Gastroesophageal sphincter (tissue), 4 donors: ENCODE measurements around the gene IFT81. TPM values are rescaled to one million over a fixed set of nuclear protein-coding genes. Genes with fewer than 3 reads are reported as not detected.
A peak's percentile ranks its signal among the peaks of the same experiment; 100 is the strongest.
"Not testable (repeated sequence)": the region's sequence is repeated elsewhere in the genome, so short reads cannot be mapped to it uniquely, and the experiment has no call there.

Experiments used
- ATAC-seq: fragments of 150-250 bp; one replicate; pipeline ENCODE4 v1.9.1; 2016; ENCODE audit warnings: mild to moderate bottlenecking, moderate library complexity
- H3K27ac ChIP-seq, 4 donors: fragments of 200-600 bp; sonication (generic) in 3 of 4; 1 replicate in 3 of 4; 2 replicates in 1 of 4; pipeline ENCODE4 v1.5.1; 2016 to 2019
- H3K27me3 ChIP-seq: fragments of 200-600 bp; sonication (generic); one replicate; pipeline ENCODE4 v1.5.1; 2019
- H3K36me3 ChIP-seq, 2 donors: fragments of 200-600 bp; sonication (generic); one replicate each; pipeline ENCODE4 v1.5.1; 2019; ENCODE audit warnings: control low read depth in 1 of 2
- H3K4me1 ChIP-seq, 3 donors: fragments of 200-600 bp; sonication (generic); 1 replicate in 2 of 3; 2 replicates in 1 of 3; pipeline ENCODE4 v1.5.1; 2016 to 2019; ENCODE audit warnings: control low read depth in 2 of 3
- H3K4me3 ChIP-seq, 2 donors: fragments of 200-600 bp; sonication (generic); one replicate each; pipeline ENCODE4 v1.5.1; 2019; ENCODE audit warnings: mild to moderate bottlenecking in 1 of 2, moderate library complexity in 1 of 2
- H3K9me3 ChIP-seq, 3 donors: fragments of 200-600 bp; sonication (generic); one replicate each; pipeline ENCODE4 v1.5.1; 2017 to 2019; ENCODE audit warnings: control low read depth in 2 of 3
- CTCF ChIP-seq, 4 experiments: fragments of 200-600 bp in 2 of 4; fragments of 450-650 bp in 2 of 4; sonication (generic) in 1 of 4; IDR thresholded peaks; one replicate each; pipeline ENCODE4 v1.5.1; 2017 to 2019; ENCODE audit warnings: antibody characterized with exemption in 4 of 4, mild to moderate bottlenecking in 2 of 4, moderate library complexity in 2 of 4
- EP300 ChIP-seq: sonication (generic); formaldehyde crosslinking; IDR thresholded peaks from one replicate; pipeline ENCODE4 v1.6.1; 2017; ENCODE audit warnings: antibody characterized with exemption, mild to moderate bottlenecking
- POLR2A ChIP-seq, 2 donors: fragments of 450-650 bp; IDR thresholded peaks; one replicate each; pipeline ENCODE4 v1.6.1; 2017; ENCODE audit warnings: antibody characterized with exemption in 2 of 2, mild to moderate bottlenecking in 2 of 2, moderate library complexity in 1 of 2
- POLR2AphosphoS5 ChIP-seq: sonication (generic); formaldehyde crosslinking; IDR thresholded peaks from one replicate; pipeline ENCODE4 v1.6.1; 2017; ENCODE audit warnings: antibody characterized with exemption
- WGBS, 2 donors: methylation state at CpG; one replicate each; pipeline ENCODE4 v1.1.5; 2018; ENCODE audit warnings: low coverage in 1 of 2; 5-methylcytosine and 5-hydroxymethylcytosine counted together
- total RNA-seq, 4 donors: library from RNA; depleted of rRNA; stranded (reverse); fragments of >200 nt; gene quantifications; one replicate each; pipeline ENCODE4 v1.1.0, GENCODE V29; 2016

Gene IFT81
- total RNA-seq, 4 donors from 2014 or later = 16.0 to 40.0 (median 20.7) TPM

GRCh38 chr12:110252716-110253115 lies 128.6 kb downstream of the IFT81 start:
- WGBS, 2 donors = 50 to 100% methylated on average over 2 to 8 of the region's 9 CpGs
- Histone ChIP-seq H3K27ac (peak overlapping the region in 3 of 4 donors; percentile 47 to 67 (median 55)), H3K27me3 (no peaks in the 10 kb centered on the region), H3K9me3 (no peaks in the 10 kb centered on the region), H3K36me3 (no peaks in the 10 kb centered on the region), H3K4me1 (peaks cover 0 to 43% (median 6%) of the 10 kb centered on the region in 3 donors), H3K4me3 (no peak overlapping the region)
- no peak for ATAC-seq
- TF ChIP-seq POLR2A (IDR thresholded peaks at IDR 0.05) (no peak), CTCF (IDR thresholded peaks at IDR 0.05) (no peak), POLR2AphosphoS5 (no peak), EP300 (no peak)

DNA sequence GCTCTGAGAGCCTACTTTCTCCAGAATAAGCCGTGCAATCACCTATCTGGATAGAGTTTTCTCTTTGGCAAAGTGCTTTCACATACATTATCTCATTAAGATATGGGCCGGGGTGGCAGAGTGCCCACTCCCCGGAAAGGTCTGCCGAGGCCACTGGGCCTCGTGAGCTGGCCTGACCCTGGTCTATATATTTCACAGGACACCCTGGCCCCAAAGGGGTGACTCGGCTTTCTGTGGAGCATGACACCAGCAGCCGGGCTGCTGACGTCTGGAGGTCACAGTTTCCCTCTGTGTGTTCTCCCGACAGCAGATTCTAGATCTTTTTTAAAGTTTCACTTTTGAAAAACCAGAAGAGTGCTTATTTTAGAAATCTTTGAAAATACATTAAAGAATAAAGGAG lies 129.0 kb downstream of the IFT81 start:
- 11 to 41% methylated on average over 6 to 9 of the region's 9 CpGs for WGBS, 2 donors
- TF ChIP-seq EP300 (peak; percentile 50), POLR2AphosphoS5 (no peak), CTCF (IDR thresholded peaks at IDR 0.05) (no peak)
- no peak overlapping the region for H3K4me3 ChIP-seq
- H3K27me3 ChIP-seq = no peaks in the 10 kb centered on the region
- H3K27ac ChIP-seq = peak overlapping the region in 3 of 4 donors; percentile 47 to 67 (median 55)
- no peaks in the 10 kb centered on the region for H3K9me3 ChIP-seq
- ATAC-seq = peak; percentile 61
- no peaks in the 10 kb centered on the region for H3K36me3 ChIP-seq
- peaks cover 0 to 39% (median 6%) of the 10 kb centered on the region in 3 donors for H3K4me1 ChIP-seq

DNA sequence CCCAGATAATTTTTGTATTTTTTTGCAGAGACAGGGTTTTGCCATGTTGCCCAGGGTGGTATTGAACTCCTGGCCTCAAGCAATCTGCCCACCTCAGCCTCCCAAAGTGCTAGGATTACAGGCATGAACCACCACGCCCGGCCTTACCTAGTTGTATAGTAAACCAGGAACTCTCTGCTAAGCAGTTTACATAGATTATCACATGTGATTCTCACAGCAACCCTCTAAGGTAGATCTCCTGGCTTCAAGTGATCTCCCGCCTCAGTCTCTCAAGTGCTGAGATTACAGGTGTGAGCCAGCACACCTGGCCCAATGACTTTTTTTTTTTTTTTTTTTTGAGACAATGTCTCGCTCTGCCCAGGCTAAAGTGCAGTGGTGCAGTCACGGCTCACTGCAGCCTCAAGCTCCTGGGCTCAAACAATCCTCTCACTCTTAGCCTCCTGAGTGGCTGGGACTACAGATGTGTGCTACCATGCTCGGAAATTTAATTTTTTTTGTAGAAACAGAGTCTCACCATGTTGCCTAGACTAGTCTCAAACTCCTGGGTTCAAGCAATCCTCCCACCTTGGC lies 130.9 kb downstream of the IFT81 start:
- 100% methylated on average over 2 to 3 of the region's 6 CpGs for WGBS, 2 donors
- no peak overlapping the region for H3K4me3 ChIP-seq
- H3K36me3 ChIP-seq = no peaks in the 10 kb centered on the region
- no peak for ATAC-seq
- H3K9me3 ChIP-seq = no peaks in the 10 kb centered on the region
- H3K27ac ChIP-seq = no peak overlapping the region
- TF ChIP-seq POLR2AphosphoS5 (no peak), CTCF (IDR thresholded peaks at IDR 0.05) (no peak), POLR2A (IDR thresholded peaks at IDR 0.05) (no peak)
- no peaks in the 10 kb centered on the region for H3K27me3 ChIP-seq
- peaks cover 0 to 20% (median 0%) of the 10 kb centered on the region in 3 donors for H3K4me1 ChIP-seq

- H3K4me3 ChIP-seq, H3K36me3 ChIP-seq, H3K9me3 ChIP-seq, ATAC-seq, H3K27me3 ChIP-seq: not testable (repeated sequence)
- H3K4me1 ChIP-seq = peaks cover 0 to 13% (median 0%) of the 10 kb centered on the region in 3 donors
- WGBS, 2 donors = 59 to 78% methylated on average over 2 to 9 of the region's 11 CpGs
- peak overlapping the region in 1 of 4 donors; percentile 64 for H3K27ac ChIP-seq
These were observed 131.8 kb downstream of the IFT81 start for GRCh38 chr12:110255890-110256456.

GRCh38 chr12:110256780-110257431 lies 132.7 kb downstream of the IFT81 start:
- H3K4me3 ChIP-seq = no peak overlapping the region
- H3K36me3 ChIP-seq = no peaks in the 10 kb centered on the region
- H3K27ac ChIP-seq = peak overlapping the region in 3 of 4 donors; percentile 8 to 64 (median 16)
- 64 to 71% methylated on average over 2 to 6 of the region's 12 CpGs for WGBS, 2 donors
- TF ChIP-seq POLR2A (IDR thresholded peaks at IDR 0.05) (no peak), EP300 (no peak), POLR2AphosphoS5 (no peak), CTCF (IDR thresholded peaks at IDR 0.05) (no peak)
- no peaks in the 10 kb centered on the region for H3K9me3 ChIP-seq
- H3K27me3 ChIP-seq = no peaks in the 10 kb centered on the region
- ATAC-seq = peak; percentile 60
- H3K4me1 ChIP-seq = peaks cover 0 to 13% (median 0%) of the 10 kb centered on the region in 3 donors
